ENCODE results near the gene CHAF1B. TPM values are rescaled to one million over a fixed set of nuclear protein-coding genes. Genes with fewer than 3 reads are reported as not detected.
A peak's percentile ranks its signal among the peaks of the same experiment; 100 is the strongest.
"Not testable (repeated sequence)": the region's sequence is repeated elsewhere in the genome, so short reads cannot be mapped to it uniquely, and the experiment has no call there.

The CHAF1B gene
- total RNA-seq, 1 experiment from 2014 or later: 16.6 TPM

DNA sequence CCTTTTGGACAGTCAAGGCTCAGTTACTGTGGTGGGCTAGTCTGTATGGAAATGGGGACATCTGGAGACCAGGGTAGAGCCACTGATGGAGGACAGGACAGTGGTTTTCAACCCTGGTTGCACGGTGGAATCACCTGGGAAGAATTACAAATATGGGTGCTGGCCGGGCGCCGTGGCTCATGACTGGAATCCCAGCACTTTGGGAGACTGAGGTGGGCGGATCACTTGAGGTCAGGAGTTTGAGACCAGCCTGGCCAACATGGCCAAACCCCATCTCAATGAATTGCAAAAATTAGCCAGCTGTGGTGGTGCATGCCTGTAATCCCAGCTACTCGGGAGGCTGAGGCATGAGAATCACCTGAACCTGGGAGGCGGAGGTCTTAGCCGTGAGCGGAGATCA lies 14.5 kb downstream of the CHAF1B start:
- not testable (repeated sequence) for H3K4me3 ChIP-seq; H3K27me3 ChIP-seq (replicated peaks); H3K9me3 ChIP-seq (replicated peaks); DNase-seq (ENCODE audit: low read depth in 1 of 2, low spot score in 2 of 2); H3K4me1 ChIP-seq (replicated peaks); H3K27ac ChIP-seq
- peaks cover 56% of the 10 kb centered on the region for H3K36me3 ChIP-seq

DNA sequence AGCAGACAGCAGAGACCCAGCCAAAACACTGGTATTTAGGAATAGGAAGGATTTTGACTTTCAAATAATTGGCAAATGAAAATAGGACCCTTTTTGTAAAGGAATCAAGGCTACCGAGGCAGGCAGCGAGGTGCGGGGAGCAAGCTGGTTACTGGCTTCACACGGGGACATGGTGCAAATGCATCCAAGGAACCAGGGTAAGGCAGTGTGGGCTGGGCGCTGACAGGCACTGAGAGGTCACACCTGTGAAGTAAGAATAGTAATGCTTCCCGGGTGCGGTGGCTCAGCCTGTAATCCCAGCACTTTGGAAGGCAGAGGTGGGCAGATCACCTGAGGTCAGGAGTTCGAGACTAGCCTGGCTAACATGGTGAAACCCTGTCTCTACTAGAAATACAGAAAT lies 15.5 kb downstream of the CHAF1B start:
- Histone ChIP-seq H3K4me1 (replicated peaks) (no peaks in the 10 kb centered on the region), H3K36me3 (peaks cover 53% of the 10 kb centered on the region), H3K27me3 (replicated peaks) (no peaks in the 10 kb centered on the region), H3K4me3 (no peak overlapping the region), H3K9me3 (replicated peaks) (no peaks in the 10 kb centered on the region), H3K27ac (no peak overlapping the region)
- no peak for DNase-seq (ENCODE audit: low read depth in 1 of 2, low spot score in 2 of 2)

DNA sequence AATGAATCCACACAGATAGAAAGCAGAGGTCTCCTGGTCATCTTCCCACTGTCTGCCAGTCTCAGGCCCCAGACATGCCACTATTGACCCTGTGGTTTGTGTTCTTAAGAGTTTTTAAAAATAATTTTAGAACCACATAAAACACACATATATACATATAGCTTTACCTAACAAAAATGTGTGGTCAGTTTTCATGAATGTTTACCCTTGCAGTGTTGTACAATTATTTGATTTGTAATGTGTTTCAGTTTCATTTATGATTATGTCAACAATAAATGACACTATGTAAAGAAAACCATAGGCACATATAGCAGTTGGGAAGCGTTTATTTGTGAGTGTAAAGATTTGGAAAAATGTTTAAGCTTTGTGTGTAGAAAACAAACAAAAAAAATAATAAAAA lies 17.1 kb downstream of the CHAF1B start:
- peaks cover 57% of the 10 kb centered on the region for H3K36me3 ChIP-seq
- no peak for DNase-seq (ENCODE audit: low read depth in 1 of 2, low spot score in 2 of 2)
- H3K9me3 ChIP-seq (replicated peaks): no peaks in the 10 kb centered on the region
- H3K4me3 ChIP-seq: no peak overlapping the region
- H3K27ac ChIP-seq: no peak overlapping the region
- H3K4me1 ChIP-seq (replicated peaks): no peaks in the 10 kb centered on the region
- no peaks in the 10 kb centered on the region for H3K27me3 ChIP-seq (replicated peaks)

DNA sequence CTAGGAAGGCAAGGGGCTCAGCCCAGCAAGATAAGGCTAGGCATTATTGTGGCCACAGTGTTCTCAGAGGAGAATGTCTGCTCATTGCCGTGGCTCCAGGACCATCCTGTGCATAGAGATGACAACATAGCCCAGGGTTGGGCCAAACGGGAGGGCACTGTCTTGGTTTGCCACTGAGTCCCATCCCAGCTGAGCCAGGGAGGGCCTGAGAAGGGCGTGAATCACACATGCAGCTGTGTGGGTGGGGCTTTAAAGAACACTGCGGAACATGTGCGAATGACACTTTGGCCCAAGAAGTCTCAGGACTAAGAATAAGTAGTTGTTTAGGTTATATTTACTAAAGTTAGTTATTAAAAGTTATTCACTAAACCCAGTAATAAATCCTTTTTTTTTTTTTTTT lies 18.5 kb downstream of the CHAF1B start:
- H3K36me3 ChIP-seq: peaks cover 54% of the 10 kb centered on the region
- no peak overlapping the region for H3K27ac ChIP-seq
- H3K9me3 ChIP-seq (replicated peaks): no peaks in the 10 kb centered on the region
- no peak overlapping the region for H3K4me3 ChIP-seq
- H3K4me1 ChIP-seq (replicated peaks): no peaks in the 10 kb centered on the region
- DNase-seq (ENCODE audit: low read depth in 1 of 2, low spot score in 2 of 2): no peak
- no peaks in the 10 kb centered on the region for H3K27me3 ChIP-seq (replicated peaks)

DNA sequence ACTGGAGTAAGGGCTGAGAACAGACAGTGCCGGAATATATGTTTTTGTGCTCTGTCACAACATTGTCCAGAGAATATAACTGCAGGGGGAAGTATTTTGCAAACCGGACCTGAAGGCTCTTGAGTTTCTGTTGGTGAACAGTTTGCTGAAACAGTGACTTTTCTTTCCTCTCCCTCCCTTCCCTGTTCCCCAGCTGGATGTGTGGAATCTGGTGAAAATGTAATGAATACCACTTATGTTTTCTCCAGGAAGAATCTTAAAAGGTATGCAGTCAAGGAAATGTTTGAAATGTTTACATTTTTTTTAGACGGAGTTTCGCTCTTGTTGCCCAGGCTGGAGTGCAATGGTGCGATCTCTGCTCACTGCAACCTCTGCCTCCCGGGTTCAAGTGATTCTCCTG lies 23.4 kb downstream of the CHAF1B start:
- Histone ChIP-seq H3K27ac (no peak overlapping the region), H3K4me3 (no peak overlapping the region), H3K9me3 (replicated peaks) (no peaks in the 10 kb centered on the region), H3K4me1 (replicated peaks) (no peaks in the 10 kb centered on the region), H3K36me3 (peaks cover 44% of the 10 kb centered on the region), H3K27me3 (replicated peaks) (no peaks in the 10 kb centered on the region)
- DNase-seq (ENCODE audit: low read depth in 1 of 2, low spot score in 2 of 2): no peak

DNA sequence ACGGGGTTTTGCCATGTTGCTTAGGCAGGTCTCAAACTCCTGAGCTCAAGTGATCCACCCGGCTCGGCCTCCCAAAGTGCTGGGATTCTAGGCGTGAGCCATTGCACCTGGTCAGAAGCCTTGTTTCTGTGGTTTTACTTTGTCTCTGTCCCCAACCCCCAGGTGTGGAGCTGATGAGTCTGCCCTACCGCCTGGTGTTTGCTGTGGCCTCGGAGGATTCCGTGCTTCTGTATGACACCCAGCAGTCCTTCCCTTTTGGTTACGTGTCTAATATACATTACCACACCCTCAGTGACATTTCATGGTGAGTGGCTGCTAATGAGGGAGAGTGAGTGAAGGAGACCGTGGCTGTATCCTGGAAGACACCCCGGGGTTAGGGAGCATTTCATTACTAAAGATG lies 26.1 kb downstream of the CHAF1B start:
- no peaks in the 10 kb centered on the region for H3K9me3 ChIP-seq (replicated peaks)

DNA sequence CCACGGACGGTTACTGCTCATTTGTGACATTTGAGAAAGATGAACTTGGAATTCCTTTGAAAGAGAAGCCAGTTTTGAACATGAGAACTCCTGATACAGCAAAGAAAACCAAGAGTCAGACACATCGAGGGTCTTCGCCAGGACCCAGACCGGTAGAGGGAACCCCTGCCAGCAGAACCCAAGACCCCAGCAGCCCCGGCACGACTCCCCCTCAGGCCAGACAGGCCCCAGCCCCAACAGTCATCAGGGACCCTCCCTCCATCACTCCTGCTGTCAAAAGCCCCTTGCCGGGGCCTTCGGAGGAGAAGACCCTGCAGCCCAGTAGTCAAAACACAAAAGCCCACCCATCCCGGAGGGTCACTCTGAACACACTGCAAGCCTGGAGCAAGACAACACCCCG lies 27.7 kb downstream of the CHAF1B start:
- H3K4me3 ChIP-seq: no peak overlapping the region
- no peaks in the 10 kb centered on the region for H3K9me3 ChIP-seq (replicated peaks)
- H3K27me3 ChIP-seq (replicated peaks): no peaks in the 10 kb centered on the region
- DNase-seq (ENCODE audit: low read depth in 1 of 2, low spot score in 2 of 2): no peak
- no peaks in the 10 kb centered on the region for H3K4me1 ChIP-seq (replicated peaks)
- peaks cover 62% of the 10 kb centered on the region for H3K36me3 ChIP-seq
- H3K27ac ChIP-seq: no peak overlapping the region

More for the DNA sequence above, 26.1 kb downstream of the CHAF1B start:
- DNase-seq (ENCODE audit: low read depth in 1 of 2, low spot score in 2 of 2): no peak
- Histone ChIP-seq H3K27me3 (replicated peaks) (no peaks in the 10 kb centered on the region), H3K4me1 (replicated peaks) (no peaks in the 10 kb centered on the region), H3K27ac (no peak overlapping the region), H3K4me3 (no peak overlapping the region), H3K36me3 (peaks cover 58% of the 10 kb centered on the region)

DNA sequence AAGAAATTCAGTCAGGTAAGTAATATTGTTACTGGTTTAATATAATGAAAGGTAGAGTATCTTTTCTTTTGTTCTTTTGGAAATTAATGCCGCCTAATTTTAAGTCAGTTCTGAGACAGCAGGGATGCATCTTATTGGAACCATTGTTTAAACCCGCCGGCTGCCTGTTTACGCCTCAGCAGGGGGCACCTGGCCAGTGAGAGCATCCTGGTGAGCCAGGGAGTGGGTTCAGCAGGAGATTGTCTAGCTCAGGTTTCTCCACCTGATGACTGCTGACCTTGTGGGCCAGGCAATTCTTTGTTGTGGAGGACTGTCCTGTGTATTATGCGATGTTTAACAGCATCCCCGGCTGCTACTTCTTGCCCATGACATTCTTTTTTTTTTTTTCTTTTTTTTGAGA lies 30.2 kb downstream of the CHAF1B start:
- Histone ChIP-seq H3K27me3 (replicated peaks) (no peaks in the 10 kb centered on the region), H3K27ac (no peak overlapping the region), H3K4me1 (replicated peaks) (peaks cover 4% of the 10 kb centered on the region), H3K4me3 (no peak overlapping the region), H3K9me3 (replicated peaks) (no peaks in the 10 kb centered on the region), H3K36me3 (peaks cover 55% of the 10 kb centered on the region)
- no peak for DNase-seq (ENCODE audit: low read depth in 1 of 2, low spot score in 2 of 2)

DNA sequence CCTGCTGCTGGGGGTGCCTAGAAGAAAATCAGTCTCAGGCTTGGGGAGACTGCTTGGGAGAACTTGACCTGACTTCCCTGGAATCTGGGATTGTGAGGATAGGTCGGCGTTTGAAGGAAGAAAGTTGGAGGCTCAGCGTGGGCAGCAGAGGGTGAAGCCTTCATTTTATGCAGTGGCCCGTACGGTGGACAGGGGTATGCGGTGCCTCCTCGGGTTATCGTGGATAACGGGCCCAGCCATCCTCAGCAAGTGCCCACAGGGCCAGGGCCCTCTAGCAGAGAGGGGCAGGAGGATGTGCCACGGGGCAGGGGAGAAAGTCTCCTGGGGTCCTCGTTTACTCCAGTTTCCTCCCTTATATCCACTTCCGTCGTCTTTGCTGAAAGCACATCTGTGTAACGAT lies 34.0 kb downstream of the CHAF1B start:
- Histone ChIP-seq H3K4me3 (no peak overlapping the region), H3K9me3 (replicated peaks) (no peaks in the 10 kb centered on the region), H3K36me3 (peaks cover 29% of the 10 kb centered on the region), H3K27ac (no peak overlapping the region), H3K27me3 (replicated peaks) (no peaks in the 10 kb centered on the region), H3K4me1 (replicated peaks) (peaks cover 7% of the 10 kb centered on the region)
- DNase-seq (ENCODE audit: low read depth in 1 of 2, low spot score in 2 of 2): no peak

DNA sequence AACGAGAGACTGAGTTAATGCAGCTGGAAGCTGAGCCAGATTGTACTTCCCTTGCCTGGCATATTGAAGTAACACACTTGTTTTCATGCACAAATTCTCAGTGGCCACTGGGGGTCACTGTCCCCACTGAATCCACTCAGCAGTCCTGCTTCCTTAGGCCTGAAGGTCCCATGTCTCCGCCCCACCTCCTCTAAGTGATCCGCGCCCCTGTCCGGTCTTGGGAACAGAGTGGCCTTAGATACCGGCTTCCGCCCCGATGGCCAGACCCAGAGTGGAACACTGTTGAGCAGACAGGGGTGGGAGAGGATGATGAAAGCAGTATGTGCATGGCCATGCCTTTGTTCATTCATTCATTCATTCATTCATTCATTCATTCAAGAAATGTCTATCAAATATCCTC lies 34.8 kb downstream of the CHAF1B start:
- peak; percentile 45 to 87 for DNase-seq (ENCODE audit: low read depth in 1 of 2, low spot score in 2 of 2)
- H3K4me3 ChIP-seq: no peak overlapping the region
- no peaks in the 10 kb centered on the region for H3K27me3 ChIP-seq (replicated peaks)
- no peak overlapping the region for H3K27ac ChIP-seq
- H3K9me3 ChIP-seq (replicated peaks): no peaks in the 10 kb centered on the region
- H3K4me1 ChIP-seq (replicated peaks): peaks cover 7% of the 10 kb centered on the region
- peaks cover 23% of the 10 kb centered on the region for H3K36me3 ChIP-seq

DNA sequence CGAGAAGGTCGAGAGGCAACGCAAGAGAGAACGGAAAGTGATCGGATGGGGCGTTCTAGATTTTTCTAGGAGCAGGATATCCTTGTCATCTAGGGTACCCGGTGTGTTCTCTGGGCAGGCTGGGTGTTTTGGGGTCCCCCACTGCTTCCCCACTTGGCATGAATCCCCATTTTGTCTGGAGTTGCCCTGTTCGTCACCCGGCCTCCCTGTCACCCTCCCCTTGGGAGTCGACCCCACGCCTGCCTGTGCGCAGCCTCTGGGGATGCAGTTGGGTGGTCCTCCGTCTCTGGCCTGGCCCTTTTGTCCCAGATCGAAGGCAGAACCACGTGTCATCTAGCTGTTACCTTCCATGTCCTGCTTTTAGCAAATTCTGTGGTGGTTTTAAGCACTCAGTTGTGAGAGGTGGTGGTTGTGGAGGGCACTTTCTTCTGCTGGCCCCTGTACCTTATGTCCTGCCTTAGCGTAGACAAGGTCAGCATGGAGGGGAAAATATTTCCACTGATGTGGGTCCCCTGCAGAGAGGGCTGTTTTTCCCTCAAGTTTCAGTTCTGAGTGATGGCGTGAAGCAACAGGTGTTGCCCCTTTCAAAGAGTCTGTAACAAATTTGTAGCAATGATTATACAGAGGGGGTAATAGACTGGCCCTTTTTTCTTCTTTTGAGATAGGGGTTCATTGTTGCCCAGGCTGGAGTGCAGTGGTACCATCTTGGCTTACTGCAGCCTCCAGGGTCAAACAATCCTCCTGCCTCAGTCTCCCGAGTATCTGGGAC lies 35.6 kb downstream of the CHAF1B start:
- no peak for DNase-seq (ENCODE audit: low read depth in 1 of 2, low spot score in 2 of 2)

DNA sequence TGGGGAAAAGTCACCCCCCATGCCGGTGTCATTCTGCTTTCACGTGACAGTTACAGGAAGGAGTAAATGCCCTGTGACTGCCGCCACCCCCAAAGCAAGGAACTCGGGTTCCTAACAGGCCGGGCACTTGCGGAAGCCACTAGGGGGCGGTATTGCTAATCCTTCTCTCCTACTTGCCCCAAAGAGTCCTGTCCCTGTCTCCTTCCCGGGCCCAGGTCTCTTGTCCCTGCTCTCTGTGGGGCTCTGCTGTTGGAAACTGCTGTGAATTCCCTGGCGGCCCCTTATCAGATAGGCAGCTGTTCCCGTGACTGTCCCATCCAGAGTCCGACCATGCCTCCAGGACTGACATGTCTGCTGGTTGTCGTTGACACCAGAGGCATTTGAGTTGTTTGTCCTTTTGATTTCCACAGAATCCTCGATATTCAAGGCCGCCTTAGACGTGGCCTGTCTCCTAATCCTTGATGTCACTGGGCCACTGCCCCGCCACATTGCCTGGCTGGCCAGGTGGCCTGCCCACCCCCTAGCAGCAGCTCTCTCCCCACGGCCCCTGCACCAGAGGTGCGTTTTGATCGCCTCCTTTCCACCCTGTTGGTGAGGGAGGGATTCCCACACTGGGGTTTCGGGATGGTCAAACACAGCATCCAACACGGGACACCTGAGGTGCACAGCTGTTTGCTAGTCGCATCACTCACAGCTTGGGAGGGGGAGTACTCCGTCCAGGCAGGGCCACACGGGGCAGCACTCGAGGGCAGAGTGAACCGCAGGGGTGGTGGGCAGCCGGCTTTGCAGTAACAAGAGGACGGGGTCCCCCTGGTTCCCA lies 37.3 kb downstream of the CHAF1B start:
- 0 out of 2 replicates have a peak, but pooled peaks cover 2% of the 10 kb centered on the region for H3K36me3 ChIP-seq

More for the DNA sequence above, 35.6 kb downstream of the CHAF1B start:
- Histone ChIP-seq H3K27me3 (replicated peaks) (no peaks in the 10 kb centered on the region), H3K27ac (no peak overlapping the region), H3K36me3 (peaks cover 16% of the 10 kb centered on the region), H3K9me3 (replicated peaks) (no peaks in the 10 kb centered on the region), H3K4me1 (replicated peaks) (peaks cover 7% of the 10 kb centered on the region), H3K4me3 (no peak overlapping the region)

DNA sequence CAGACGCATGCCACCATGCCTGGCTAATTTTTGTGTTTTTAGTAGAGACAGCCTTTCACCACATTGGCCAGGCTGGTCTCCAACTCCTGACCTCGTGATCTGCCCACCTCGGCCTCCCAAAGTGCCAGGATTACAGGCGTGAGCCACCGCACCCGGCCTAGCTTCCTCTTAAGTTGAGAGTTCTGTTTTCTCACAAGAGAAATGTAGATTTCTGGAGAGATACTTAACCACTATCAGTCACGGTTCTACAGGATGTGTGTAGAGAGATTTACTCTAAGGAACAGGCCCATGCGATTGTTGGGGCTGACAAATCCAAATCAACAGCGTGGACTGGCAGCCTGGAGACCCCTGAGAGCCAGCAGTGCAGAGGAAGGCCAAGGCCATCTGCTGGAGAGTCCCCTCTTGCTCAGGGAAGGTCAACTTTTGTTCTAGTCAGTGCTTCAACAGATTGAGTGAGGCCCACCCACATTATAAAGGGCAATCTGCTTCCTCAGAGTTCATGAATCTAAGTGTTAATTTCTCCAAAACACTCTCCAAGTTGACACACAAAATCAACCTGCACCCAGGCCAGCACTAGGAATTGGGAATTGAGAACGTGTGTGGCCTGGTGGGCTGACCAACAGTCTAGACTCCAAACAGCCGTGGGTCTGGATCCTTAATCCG lies 38.7 kb downstream of the CHAF1B start:
- Histone ChIP-seq H3K27me3 (replicated peaks) (no peaks in the 10 kb centered on the region), H3K4me1 (replicated peaks) (peaks cover 7% of the 10 kb centered on the region), H3K9me3 (replicated peaks) (no peaks in the 10 kb centered on the region), H3K36me3 (no peaks in the 10 kb centered on the region), H3K27ac (no peak overlapping the region), H3K4me3 (no peak overlapping the region)
- no peak for DNase-seq (ENCODE audit: low read depth in 1 of 2, low spot score in 2 of 2)

More for the DNA sequence above, 37.3 kb downstream of the CHAF1B start:
- Histone ChIP-seq H3K4me3 (no peak overlapping the region), H3K9me3 (replicated peaks) (no peaks in the 10 kb centered on the region), H3K4me1 (replicated peaks) (peaks cover 7% of the 10 kb centered on the region), H3K27me3 (replicated peaks) (no peaks in the 10 kb centered on the region), H3K27ac (no peak overlapping the region)
- peak; percentile 37 to 68 for DNase-seq (ENCODE audit: low read depth in 1 of 2, low spot score in 2 of 2)

DNA sequence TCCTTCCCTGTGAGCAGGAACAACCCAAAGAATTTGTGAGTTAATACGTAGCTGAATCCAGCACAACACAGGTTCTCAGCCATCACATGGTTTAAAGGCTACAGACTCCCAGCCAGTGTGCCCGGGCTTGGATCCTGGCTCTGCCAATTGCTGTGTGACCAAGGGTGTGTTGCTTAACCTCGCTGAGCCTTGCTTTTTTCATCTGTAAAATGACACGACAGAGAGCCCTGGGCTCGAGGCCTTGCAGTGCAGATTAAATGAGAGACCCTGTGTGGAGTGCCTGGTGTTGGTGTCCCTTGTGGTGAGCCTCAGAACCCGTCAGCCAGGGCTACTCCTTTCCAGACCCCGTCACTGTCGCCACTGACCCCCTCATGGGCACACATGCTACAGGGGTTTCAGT lies 39.4 kb downstream of the CHAF1B start:
- no peaks in the 10 kb centered on the region for H3K36me3 ChIP-seq
- no peak overlapping the region for H3K4me3 ChIP-seq
- no peaks in the 10 kb centered on the region for H3K9me3 ChIP-seq (replicated peaks)
- H3K27ac ChIP-seq: no peak overlapping the region
- peaks cover 11% of the 10 kb centered on the region for H3K4me1 ChIP-seq (replicated peaks)
- no peaks in the 10 kb centered on the region for H3K27me3 ChIP-seq (replicated peaks)
- no peak for DNase-seq (ENCODE audit: low read depth in 1 of 2, low spot score in 2 of 2)
